H1 (cell line): ENCODE data around the gene CYSLTR1. TPM values are rescaled to one million over a fixed set of nuclear protein-coding genes. Genes with fewer than 3 reads are reported as not detected.

ENCODE experiments used
- CTCF ChIA-PET: fragments of 300-600 bp; sonication (Branson Sonifier 250); formaldehyde crosslinking; loops from one replicate; lab custom pipeline; 2021; ENCODE audit not compliant: partially characterized antibody; lab: Charles Lee
- POLR2A ChIA-PET: fragments of 300-600 bp; sonication (Branson Sonifier 250); formaldehyde crosslinking; loops from one replicate; lab custom pipeline; 2021; ENCODE audit warnings: inconsistent platforms; ENCODE audit not compliant: partially characterized antibody; lab: Charles Lee
- DNase-seq, 2 experiments: peaks; one replicate each; pipeline versions ENCODE4 v3.0.0 to v3.0.0-alpha.2; 2010 to 2022; ENCODE audit warnings: low spot score in 2 of 2, low read depth in 1 of 2, mixed read lengths in 1 of 2
- FAIRE-seq: peaks from 2 replicates; lab custom pipeline; 2011; peaks lifted over from hg19 to GRCh38; lab: Jason Lieb, UNC
- H2AFZ ChIP-seq: 2 replicates; pipeline ENCODE4 v1.8.1; 2012; ENCODE audit warnings: low read length, inconsistent platforms
- H2AK5ac ChIP-seq: 2 replicates; pipeline ENCODE4 v1.6.1; 2013; ENCODE audit warnings: low read depth, low read length
- H2BK120ac ChIP-seq: replicated peaks from 2 replicates; pipeline ENCODE3; 2013; ENCODE audit warnings: low read depth, low read length, inconsistent platforms
- H2BK12ac ChIP-seq: 2 replicates; pipeline ENCODE4 v1.6.1; 2013; ENCODE audit warnings: low read depth, low read length
- H2BK15ac ChIP-seq: 2 replicates; pipeline ENCODE4 v1.6.1; 2013; ENCODE audit warnings: low read length
- H2BK20ac ChIP-seq: 2 replicates; pipeline ENCODE4 v1.6.1; 2013; ENCODE audit warnings: low read length
- H2BK5ac ChIP-seq: 2 replicates; pipeline ENCODE4 v1.6.1; 2013; ENCODE audit warnings: low read depth, low read length
- H3K14ac ChIP-seq: 2 replicates; pipeline ENCODE4 v1.6.1; 2013; ENCODE audit warnings: inconsistent platforms; ENCODE audit not compliant: insufficient read length
- H3K18ac ChIP-seq: 2 replicates; pipeline ENCODE4 v1.6.1; 2013; ENCODE audit warnings: low read length; ENCODE audit errors: extremely low read depth
- H3K23ac ChIP-seq: 2 replicates; pipeline ENCODE4 v1.6.1; 2013; ENCODE audit warnings: inconsistent platforms; ENCODE audit not compliant: insufficient read length
- H3K23me2 ChIP-seq: 2 replicates; pipeline ENCODE4 v1.6.1; 2013; ENCODE audit warnings: low read depth, low read length
- H3K27ac ChIP-seq: 2 replicates; pipeline ENCODE4 v1.6.1; 2011; ENCODE audit warnings: low read depth, low read length, inconsistent platforms
- H3K27me3 ChIP-seq, 4 experiments: replicated peaks in 1 of 4; 1 replicate in 1 of 4; 2 replicates in 3 of 4; pipeline versions ENCODE4 v1.6.1 to v1.8.1; 2011 to 2013; ENCODE audit warnings: low read length in 3 of 4, mild to moderate bottlenecking in 3 of 4, inconsistent platforms in 2 of 4, mixed read lengths in 2 of 4, moderate library complexity in 1 of 4; ENCODE audit not compliant: control insufficient read depth in 3 of 4, insufficient read depth in 3 of 4; ENCODE audit errors: extremely low read depth in 1 of 4
- H3K36me3 ChIP-seq, 4 experiments: 2 replicates each; pipeline versions ENCODE4 v1.6.1 to v1.8.1; 2011 to 2013; ENCODE audit warnings: mild to moderate bottlenecking in 4 of 4, low read length in 3 of 4, moderate library complexity in 2 of 4, control low read depth in 1 of 4, inconsistent platforms in 1 of 4; ENCODE audit not compliant: insufficient read depth in 4 of 4, control insufficient read depth in 2 of 4
- H3K4ac ChIP-seq: replicated peaks from 2 replicates; pipeline ENCODE3; 2013; ENCODE audit warnings: low read length, low read depth, mixed read lengths, inconsistent platforms; ENCODE audit not compliant: insufficient read length
- H3K4me1 ChIP-seq, 4 experiments: replicated peaks in 1 of 4; 1 replicate in 1 of 4; 2 replicates in 3 of 4; pipeline versions ENCODE4 v1.6.1 to v1.8.1; 2011 to 2013; ENCODE audit warnings: low read length in 3 of 4, inconsistent platforms in 2 of 4, mixed read lengths in 1 of 4; ENCODE audit not compliant: insufficient read depth in 4 of 4, control insufficient read depth in 3 of 4
- H3K4me2 ChIP-seq, 2 experiments: 2 replicates each; pipeline versions ENCODE4 v1.6.1 to v1.8.1; 2011 to 2013; ENCODE audit warnings: low read depth in 2 of 2, low read length in 2 of 2, control low read depth in 1 of 2, inconsistent platforms in 1 of 2, mild to moderate bottlenecking in 1 of 2; ENCODE audit not compliant: insufficient read depth in 1 of 2
- H3K4me3 ChIP-seq, 4 experiments: fragments of 200-600, 300-600 bp in 1 of 4; sonication (generic), shearing (Covaris generic), sonication (Bioruptor Twin) in 1 of 4; 2 replicates each; pipeline versions ENCODE4 v1.5.1 to v1.8.1; 2011 to 2016; ENCODE audit warnings: low read length in 4 of 4, low read depth in 3 of 4, control low read depth in 2 of 4, inconsistent platforms in 2 of 4, mild to moderate bottlenecking in 2 of 4, mixed read lengths in 1 of 4, moderate library complexity in 1 of 4; ENCODE audit not compliant: insufficient read depth in 2 of 4; ENCODE audit errors: extremely low read depth in 1 of 4
- H3K56ac ChIP-seq: replicated peaks from 2 replicates; pipeline ENCODE3; 2013; ENCODE audit warnings: low read depth, mild to moderate bottlenecking, mixed read lengths, low read length, inconsistent platforms; ENCODE audit not compliant: insufficient read length
- H3K79me1 ChIP-seq: 2 replicates; pipeline ENCODE4 v1.6.1; 2013; ENCODE audit warnings: low read depth, low read length, control low read depth
- H3K79me2 ChIP-seq, 2 experiments: 2 replicates each; pipeline versions ENCODE4 v1.6.1 to v1.8.1; 2012 to 2013; ENCODE audit warnings: low read length in 2 of 2, mild to moderate bottlenecking in 2 of 2, inconsistent platforms in 1 of 2; ENCODE audit not compliant: insufficient read depth in 2 of 2, control insufficient read depth in 1 of 2
- H3K9ac ChIP-seq, 4 experiments: replicated peaks in 1 of 4; 1 replicate in 1 of 4; 2 replicates in 3 of 4; pipeline versions ENCODE4 v1.6.1 to v1.8.1; 2011 to 2013; ENCODE audit warnings: low read depth in 3 of 4, low read length in 3 of 4, control low read depth in 2 of 4, mild to moderate bottlenecking in 2 of 4, moderate library complexity in 2 of 4, inconsistent platforms in 1 of 4; ENCODE audit errors: extremely low read depth in 1 of 4
- H3K9me3 ChIP-seq, 2 experiments: 2 replicates each; pipeline versions ENCODE4 v1.6.1 to v1.8.1; 2012 to 2013; ENCODE audit warnings: mild to moderate bottlenecking in 2 of 2, moderate library complexity in 2 of 2, control low read depth in 1 of 2, inconsistent platforms in 1 of 2, low read depth in 1 of 2, low read length in 1 of 2, mixed read lengths in 1 of 2; ENCODE audit not compliant: insufficient read depth in 2 of 2
- H4K20me1 ChIP-seq, 2 experiments: replicated peaks in 1 of 2; 2 replicates each; pipeline versions ENCODE3 to v1.8.1; 2011 to 2013; ENCODE audit warnings: inconsistent platforms in 2 of 2, low read length in 2 of 2, mild to moderate bottlenecking in 1 of 2; ENCODE audit not compliant: insufficient read depth in 2 of 2, control insufficient read depth in 1 of 2
- H4K5ac ChIP-seq: 2 replicates; pipeline ENCODE4 v1.6.1; 2013; ENCODE audit warnings: low read length, low read depth, mixed read lengths, inconsistent platforms; ENCODE audit not compliant: insufficient read length
- H4K8ac ChIP-seq: 2 replicates; pipeline ENCODE4 v1.8.0; 2013; ENCODE audit warnings: mild to moderate bottlenecking, moderate library complexity, low read length, inconsistent platforms; ENCODE audit not compliant: insufficient read depth; ENCODE audit errors: extremely low read depth
- H4K91ac ChIP-seq: replicated peaks from 2 replicates; pipeline ENCODE3; 2013; ENCODE audit warnings: low read length, mixed read lengths, inconsistent platforms; ENCODE audit not compliant: insufficient read length
- CREB1 ChIP-seq: IDR thresholded peaks from 2 replicates; pipeline ENCODE4 v1.6.1; 2012; ENCODE audit warnings: inconsistent platforms
- CTCF ChIP-seq, 3 experiments: IDR thresholded peaks; 1 replicate in 2 of 3; 2 replicates in 1 of 3; pipeline versions ENCODE4 v1.5.1 to v1.6.1; 2011; ENCODE audit warnings: low read length in 3 of 3, mild to moderate bottlenecking in 3 of 3, inconsistent platforms in 2 of 3, low read depth in 1 of 3, moderate library complexity in 1 of 3; ENCODE audit not compliant: insufficient read depth in 1 of 3; ENCODE audit errors: control extremely low read depth in 1 of 3
- EGR1 ChIP-seq: IDR thresholded peaks from 2 replicates; pipeline ENCODE4 v1.6.1; 2011; ENCODE audit warnings: low read depth, low read length, borderline replicate concordance
- EZH2 ChIP-seq: fragments of 200-600 bp; sonication (generic); IDR thresholded peaks from 2 replicates; pipeline ENCODE4 v1.7.1; 2012; ENCODE audit warnings: low read depth, mild to moderate bottlenecking, moderate library complexity, low read length, inconsistent platforms; ENCODE audit not compliant: severe bottlenecking
- KDM5A ChIP-seq: fragments of 200-600 bp; IDR thresholded peaks from 2 replicates; pipeline ENCODE4 v1.7.1; 2012; ENCODE audit warnings: mild to moderate bottlenecking, low read length, inconsistent platforms, mixed read lengths
- MAX ChIP-seq: IDR thresholded peaks from 2 replicates; pipeline ENCODE4 v1.6.1; 2012; ENCODE audit warnings: inconsistent platforms
- POLR2AphosphoS5 ChIP-seq: IDR thresholded peaks from 2 replicates; pipeline ENCODE4 v1.6.1; 2011; ENCODE audit warnings: low read depth, low read length
- POU5F1 ChIP-seq: IDR thresholded peaks from 2 replicates; pipeline ENCODE4 v1.6.1; 2011; ENCODE audit warnings: low read depth, mild to moderate bottlenecking, low read length, moderate library complexity
- RNF2 ChIP-seq: fragments of 200-900, 300-1000 bp; sonication (generic); IDR thresholded peaks from 2 replicates; pipeline ENCODE4 v1.7.1; 2016; ENCODE audit warnings: borderline replicate concordance, low read depth, mild to moderate bottlenecking, antibody characterized with exemption, low read length; ENCODE audit not compliant: poor library complexity, severe bottlenecking; ENCODE audit errors: missing control alignments
- RXRA ChIP-seq: IDR thresholded peaks from 2 replicates; pipeline ENCODE4 v1.6.1; 2011; ENCODE audit warnings: low read depth, mild to moderate bottlenecking, low read length, moderate library complexity; ENCODE audit not compliant: insufficient read depth
- SIN3A ChIP-seq, 2 experiments: IDR thresholded peaks in 1 of 2; conservative IDR thresholded peaks in 1 of 2; 2 replicates each; pipeline ENCODE4 v1.6.1; 2011 to 2012; ENCODE audit warnings: low read length in 2 of 2, improper control_type of control experiment in 1 of 2, low read depth in 1 of 2, mild to moderate bottlenecking in 1 of 2
- SP2 ChIP-seq: IDR thresholded peaks from 2 replicates; pipeline ENCODE4 v1.6.1; 2012; ENCODE audit warnings: mild to moderate bottlenecking, low read length, inconsistent platforms
- WGBS, 2 experiments: shearing (Covaris generic) in 1 of 2; methylation state at CpG; one replicate each; pipeline versions ENCODE4 v1.1.6 to v1.1.7; 2013 to 2015; ENCODE audit warnings: low lambda C conversion rate in 2 of 2, mixed read lengths in 2 of 2, inconsistent platforms in 1 of 2, low coverage in 1 of 2, missing lambda C conversion rate in 1 of 2; ENCODE audit not compliant: insufficient replicate concordance in 2 of 2, insufficient coverage in 1 of 2, insufficient read length in 1 of 2; ENCODE audit errors: extremely low coverage in 1 of 2, missing lambda C conversion rate in 1 of 2; 5-methylcytosine and 5-hydroxymethylcytosine counted together
- polyA plus RNA-seq, 7 experiments: library from polyadenylated mRNA; depleted of rRNA in 3 of 7; stranded (reverse) in 5 of 7; unstranded in 2 of 7; fragments of >200 nt in 5 of 7; fragments of 200-250 nt in 2 of 7; gene quantifications; 1 replicate in 5 of 7; 2 replicates in 1 of 7; 4 replicates in 1 of 7; pipeline versions ENCODE4 v1.2.1 to v1.2.3, GENCODE V29; 2011 to 2013; ENCODE audit warnings: missing spikeins in 2 of 7, mixed read lengths in 2 of 7
- total RNA-seq: library from RNA; stranded (reverse); fragmentation: NEBNext Ultra II Directional; extraction: Animal tissue kit (Norgen Biotek cat#: 25700); gene quantifications from 2 replicates; pipeline ENCODE4 v1.2.1, GENCODE V29; 2021

CYSLTR1 gene
- total and polyA plus RNA-seq, 2 of the 8 experiments (the other 6 are each of a cell fraction or from before 2014, with no cell fraction given) = 0.09 TPM

GRCh38 chrX:78377186-78377585 lies 49.8 kb upstream of the CYSLTR1 start:
- WGBS, 2 experiments = 82% methylated on average over 2 of the region's 2 CpGs; no CpG with 5 or more reads in 1 of the 2 experiments
- no peak for FAIRE-seq
- TF ChIP-seq CREB1 = no peak
- no peak for TF ChIP-seq MAX
- no peak for TF ChIP-seq SP2
- no peak for TF ChIP-seq KDM5A
- no peak for TF ChIP-seq POU5F1
- TF ChIP-seq RNF2 = no peak
- no peak for TF ChIP-seq POLR2AphosphoS5
- TF ChIP-seq CTCF (IDR thresholded peaks at IDR 0.05; ENCODE audit: control extremely low read depth in 1 of 3, insufficient read depth in 1 of 3, low read depth in 1 of 3, low read length in 3 of 3) = no peak
- TF ChIP-seq EGR1 = no peak
- no peak for TF ChIP-seq RXRA
- TF ChIP-seq EZH2 = no peak
- TF ChIP-seq SIN3A (conservative IDR thresholded peaks at IDR 0.05 in 1 of 2, IDR thresholded peaks at IDR 0.05 in 1 of 2; ENCODE audit: low read depth in 1 of 2, low read length in 2 of 2) = no peak

More at GRCh38 chrX:78377186-78377585, 49.8 kb upstream of the CYSLTR1 start:
- POLR2A ChIA-PET = no interaction called here
- no peak overlapping the region for H3K4ac ChIP-seq
- no peak overlapping the region for H3K18ac ChIP-seq
- H3K4me2 ChIP-seq = no peak overlapping the region
- H3K27me3 ChIP-seq = no peaks in the 10 kb centered on the region
- H3K9me3 ChIP-seq = no peaks in the 10 kb centered on the region
- H2BK5ac ChIP-seq = no peak overlapping the region
- H3K79me1 ChIP-seq = no peaks in the 10 kb centered on the region
- no peak overlapping the region for H2BK20ac ChIP-seq
- H2BK12ac ChIP-seq = no peak overlapping the region
- H3K79me2 ChIP-seq = no peaks in the 10 kb centered on the region
- H3K23me2 ChIP-seq = no peaks in the 10 kb centered on the region
- H3K27ac ChIP-seq = no peak overlapping the region
- H3K14ac ChIP-seq = no peak overlapping the region
- DNase-seq = no peak
- no peaks in the 10 kb centered on the region for H3K36me3 ChIP-seq
- H3K4me1 ChIP-seq = no peaks in the 10 kb centered on the region
- H4K20me1 ChIP-seq = no peaks in the 10 kb centered on the region
- CTCF ChIA-PET = interaction anchor here (0.7 kb wide), 1 partner anchor 10 kb away, joined by 3 read pairs; no protein-coding TSS in a partner anchor
- H2AFZ ChIP-seq = no peak overlapping the region
- no peak overlapping the region for H4K5ac ChIP-seq
- no peak overlapping the region for H4K91ac ChIP-seq
- H4K8ac ChIP-seq = no peak overlapping the region
- no peak overlapping the region for H2BK15ac ChIP-seq
- no peak overlapping the region for H3K23ac ChIP-seq
- H2AK5ac ChIP-seq = no peak overlapping the region
- no peak overlapping the region for H2BK120ac ChIP-seq
- no peak overlapping the region for H3K56ac ChIP-seq
- H3K9ac ChIP-seq = no peak overlapping the region
- no peak overlapping the region for H3K4me3 ChIP-seq
